Keratinocyte (primary cell): Measurements from ENCODE around the gene GDF11.

Experiments used
- EZH2 ChIP-seq: IDR thresholded peaks from one replicate; pipeline ENCODE4 v1.6.1; 2012; ENCODE audit warnings: inconsistent platforms, mild to moderate bottlenecking, low read length, moderate library complexity
- TF ChIP-seq, protein P1 (sequence below), 3 experiments: IDR thresholded peaks in 1 of 3; conservative IDR thresholded peaks in 1 of 3; optimal IDR thresholded peaks in 1 of 3; 2 replicates in 2 of 3; 3 replicates in 1 of 3; pipeline versions ENCODE3 to v1.5.1; 2011; ENCODE audit warnings: low read length in 3 of 3, mild to moderate bottlenecking in 3 of 3, moderate library complexity in 2 of 3, control low read depth in 1 of 3, inconsistent platforms in 1 of 3; ENCODE audit not compliant: insufficient read depth in 2 of 3; ENCODE audit errors: extremely low read depth in 1 of 3

DNA sequence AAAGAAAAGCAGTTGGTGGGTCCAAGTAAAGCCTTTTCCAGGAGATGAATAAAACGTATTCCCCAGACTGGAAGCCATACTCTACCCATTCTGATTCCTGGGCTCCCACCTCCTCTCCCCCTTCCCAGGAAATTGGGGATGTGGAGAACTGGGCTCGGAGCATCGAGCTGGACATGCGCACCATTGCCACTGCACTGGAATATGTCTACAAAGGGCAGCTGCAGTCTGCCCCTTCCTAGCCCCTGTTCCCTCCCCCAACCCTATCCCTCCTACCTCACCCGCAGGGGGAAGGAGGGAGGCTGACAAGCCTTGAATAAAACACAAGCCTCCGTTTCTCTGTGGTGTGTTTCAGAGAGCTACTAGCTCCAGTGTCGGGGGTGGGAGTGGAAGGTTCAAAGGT is 23.6 kb upstream of the GDF11 start:
- TF ChIP-seq, protein P1, sequence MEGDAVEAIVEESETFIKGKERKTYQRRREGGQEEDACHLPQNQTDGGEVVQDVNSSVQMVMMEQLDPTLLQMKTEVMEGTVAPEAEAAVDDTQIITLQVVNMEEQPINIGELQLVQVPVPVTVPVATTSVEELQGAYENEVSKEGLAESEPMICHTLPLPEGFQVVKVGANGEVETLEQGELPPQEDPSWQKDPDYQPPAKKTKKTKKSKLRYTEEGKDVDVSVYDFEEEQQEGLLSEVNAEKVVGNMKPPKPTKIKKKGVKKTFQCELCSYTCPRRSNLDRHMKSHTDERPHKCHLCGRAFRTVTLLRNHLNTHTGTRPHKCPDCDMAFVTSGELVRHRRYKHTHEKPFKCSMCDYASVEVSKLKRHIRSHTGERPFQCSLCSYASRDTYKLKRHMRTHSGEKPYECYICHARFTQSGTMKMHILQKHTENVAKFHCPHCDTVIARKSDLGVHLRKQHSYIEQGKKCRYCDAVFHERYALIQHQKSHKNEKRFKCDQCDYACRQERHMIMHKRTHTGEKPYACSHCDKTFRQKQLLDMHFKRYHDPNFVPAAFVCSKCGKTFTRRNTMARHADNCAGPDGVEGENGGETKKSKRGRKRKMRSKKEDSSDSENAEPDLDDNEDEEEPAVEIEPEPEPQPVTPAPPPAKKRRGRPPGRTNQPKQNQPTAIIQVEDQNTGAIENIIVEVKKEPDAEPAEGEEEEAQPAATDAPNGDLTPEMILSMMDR (optimal IDR thresholded peaks at IDR 0.05 in 1 of 3, IDR thresholded peaks at IDR 0.05 in 1 of 3, conservative IDR thresholded peaks at IDR 0.05 in 1 of 3; ENCODE audit: extremely low read depth in 1 of 3, insufficient read depth in 2 of 3, low read length in 3 of 3), result no peak
- no peak for TF ChIP-seq EZH2
